Stomach (tissue), 4 donors: ENCODE measurements around the gene SHC1.

Experiments
- CTCF ChIP-seq, 7 experiments: fragments of 450-650 bp in 4 of 7; fragments of 200-600 bp in 3 of 7; sonication (generic) in 3 of 7; IDR thresholded peaks; one replicate each; pipeline ENCODE4 v1.5.1; 2016 to 2019; ENCODE audit warnings: antibody characterized with exemption in 7 of 7, control low read depth in 2 of 7, mild to moderate bottlenecking in 1 of 7
- EP300 ChIP-seq: sonication (generic); formaldehyde crosslinking; IDR thresholded peaks from one replicate; pipeline ENCODE4 v1.6.1; 2017; ENCODE audit warnings: antibody characterized with exemption
- POLR2A ChIP-seq, 4 donors: fragments of 450-650 bp; IDR thresholded peaks; one replicate each; pipeline ENCODE4 v1.6.1; 2016; ENCODE audit warnings: antibody characterized with exemption in 4 of 4, control low read depth in 2 of 4, mild to moderate bottlenecking in 1 of 4, moderate library complexity in 1 of 4
- POLR2AphosphoS5 ChIP-seq, 3 donors: sonication (generic); formaldehyde crosslinking; IDR thresholded peaks; one replicate each; pipeline ENCODE4 v1.6.1; 2016; ENCODE audit warnings: antibody characterized with exemption in 3 of 3

DNA sequence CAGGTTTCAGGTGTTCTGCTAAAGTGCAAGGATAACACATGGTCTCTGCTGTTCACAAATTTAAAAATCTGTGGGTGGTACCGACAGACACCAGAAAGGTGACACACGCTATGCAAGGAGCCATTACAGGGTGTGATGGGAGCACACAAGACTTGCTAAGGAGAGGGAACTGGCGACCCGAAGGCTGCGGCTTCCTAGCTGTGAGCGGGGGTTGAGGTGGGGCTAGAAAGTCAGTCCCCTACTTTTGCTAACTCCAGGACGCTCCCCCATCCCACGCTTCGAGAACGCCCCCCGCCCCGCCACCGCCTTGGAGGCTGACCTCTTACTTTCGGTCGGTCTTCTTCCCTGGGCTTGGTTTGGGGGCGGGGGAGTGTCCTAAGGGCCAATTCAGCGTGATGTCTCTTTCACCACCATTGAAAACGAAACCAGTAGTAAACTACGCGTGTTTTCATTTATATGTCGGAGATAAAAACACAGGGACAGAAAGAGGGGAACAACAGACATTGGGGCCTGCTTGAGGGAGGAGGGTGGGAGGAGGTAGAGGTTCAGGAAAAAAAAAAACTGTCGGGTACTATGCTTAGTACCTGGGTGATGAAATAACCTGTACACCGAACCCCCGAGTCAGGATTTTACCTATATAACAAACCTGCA lies 5.0 kb upstream of the SHC1 start:
- TF ChIP-seq CTCF (IDR thresholded peaks at IDR 0.05) (no peak), EP300 (no peak), POLR2A (IDR thresholded peaks at IDR 0.05) (no peak), POLR2AphosphoS5 (IDR thresholded peaks at IDR 0.05) (no peak)
